Heart right ventricle (tissue), 16 donors: ENCODE results near the gene GIGYF1. TPM values are rescaled to one million over a fixed set of nuclear protein-coding genes. Genes with fewer than 3 reads are reported as not detected.

Source experiments
- ATAC-seq, 8 donors: fragments of 200-7000 bp; cut with Tn5 transposase; one replicate each; pipeline ENCODE4 v1.9.1; 2020; ENCODE audit warnings: mild to moderate bottlenecking in 8 of 8, moderate library complexity in 8 of 8, moderate number of reproducible peaks in 1 of 8
- DNase-seq, 2 donors: peaks; one replicate each; pipeline ENCODE4 v3.0.0-alpha.2; 2020
- H3K27ac ChIP-seq, 10 donors: fragments of 200-600 bp; sonication (generic) in 2 of 10; one replicate each; pipeline versions ENCODE4 v1.5.0 to v1.8.0; 2020 to 2022; ENCODE audit warnings: mild to moderate bottlenecking in 3 of 10
- H3K27me3 ChIP-seq, 7 donors: fragments of 200-600 bp; one replicate each; pipeline ENCODE4 v1.8.0; 2021 to 2022; ENCODE audit warnings: mild to moderate bottlenecking in 2 of 7
- H3K36me3 ChIP-seq, 9 donors: fragments of 200-600 bp; sonication (generic) in 1 of 9; one replicate each; pipeline versions ENCODE4 v1.5.0 to v1.8.0; 2020 to 2022; ENCODE audit warnings: mild to moderate bottlenecking in 2 of 9
- H3K4me1 ChIP-seq, 9 donors: fragments of 200-600 bp; sonication (generic) in 1 of 9; one replicate each; pipeline versions ENCODE4 v1.5.0 to v1.8.0; 2020 to 2022; ENCODE audit warnings: mild to moderate bottlenecking in 4 of 9
- H3K4me3 ChIP-seq, 10 donors: fragments of 200-600 bp; sonication (generic) in 2 of 10; one replicate each; pipeline versions ENCODE4 v1.5.0 to v1.8.0; 2020 to 2022; ENCODE audit warnings: mild to moderate bottlenecking in 7 of 10, moderate library complexity in 2 of 10
- H3K9me3 ChIP-seq, 11 donors: fragments of 200-600 bp in 10 of 11; sonication (generic) in 2 of 11; one replicate each; pipeline versions ENCODE4 v1.5.0 to v1.8.0; 2013 to 2022; ENCODE audit warnings: mild to moderate bottlenecking in 2 of 11, control low read depth in 1 of 11, moderate library complexity in 1 of 11
- WGBS, 2 donors: extraction: QIAGEN DNeasy Blood & Tissue Kit; methylation state at CpG; one replicate each; pipeline ENCODE4 v1.1.7; 2013; ENCODE audit warnings: inconsistent platforms in 1 of 2; 5-methylcytosine and 5-hydroxymethylcytosine counted together
- intact Hi-C, 10 donors: fragments of 100-400 bp; cut with DNase I; formaldehyde crosslinking; loops; one replicate each; pipeline versions ENCODE4 v1.11.1 to v1.14.2; 2022
- polyA plus RNA-seq, 2 donors: library from polyadenylated mRNA; stranded (reverse); fragments of 200-250 nt; gene quantifications; one replicate each; pipeline ENCODE4 v1.2.3, GENCODE V29; 2013
- total RNA-seq, 10 donors: library from RNA; stranded (reverse); fragmentation: NEBNext Ultra II Directional in 3 of 10; extraction: Animal tissue kit (Norgen Biotek cat#: 25700) in 3 of 10; gene quantifications; one replicate each; pipeline versions ENCODE4 v1.2.1 to v1.2.4, GENCODE V29; 2021 to 2023
- TF ChIP-seq, protein P1 (sequence below), 9 donors: fragments of 200-600 bp; sonication (generic) in 2 of 9; IDR thresholded peaks; one replicate each; pipeline versions ENCODE4 v1.5.0 to v1.8.0; 2021 to 2022; ENCODE audit warnings: antibody characterized with exemption in 9 of 9, mild to moderate bottlenecking in 5 of 9, moderate library complexity in 1 of 9
- donor health status: Arrhythmogenic right ventricular cardiomyopathy.
- donor health status: ischemic (EF 13 %, LVEDD 7.1; RV severe dilation, severe dysfunction).
- donor health status: healthy with polysubstance abuse.
- donor health status: DM: no; HTN: yes; CAD: no.
- donor health status: DM: no; HTN: no; CAD: no.
- donor health status: ischemic (EF 25% LVEDD 6.9; RV normal size, moderate dysfunction).
- donor health status: ischemic (EF 25% LVEDD 5.7; RV mildly dilated, moderate dysfunction).
- donor health status: healthy.
- donor health status: DM: yes; HTN: yes; CAD: no.
- donor health status: Ischemic cardiomyopathy.
- donor health status: ischemic (EF 35%, LVEDD 5.7; RV mildly dilated, moderate dysfunction).
- donor health status: nonischemic (EF 11% LVEDD 7.7; RV severe dilation, severe dysfunction).
- donor health status: DM: yes; HTN: yes; CAD: no.
- donor health status: PGD.
- donor health status: ischemic (EF 29% LVEDD 5.4; RV normal size, mild dysfunction).
- donor health status: nonischemic (EF 23%, LVEDD 6.1; RV moderate dilation, normal function).

GIGYF1 gene
- total and polyA plus RNA-seq, 12 donors, result 9.4 to 47.3 (median 24.2) TPM

DNA sequence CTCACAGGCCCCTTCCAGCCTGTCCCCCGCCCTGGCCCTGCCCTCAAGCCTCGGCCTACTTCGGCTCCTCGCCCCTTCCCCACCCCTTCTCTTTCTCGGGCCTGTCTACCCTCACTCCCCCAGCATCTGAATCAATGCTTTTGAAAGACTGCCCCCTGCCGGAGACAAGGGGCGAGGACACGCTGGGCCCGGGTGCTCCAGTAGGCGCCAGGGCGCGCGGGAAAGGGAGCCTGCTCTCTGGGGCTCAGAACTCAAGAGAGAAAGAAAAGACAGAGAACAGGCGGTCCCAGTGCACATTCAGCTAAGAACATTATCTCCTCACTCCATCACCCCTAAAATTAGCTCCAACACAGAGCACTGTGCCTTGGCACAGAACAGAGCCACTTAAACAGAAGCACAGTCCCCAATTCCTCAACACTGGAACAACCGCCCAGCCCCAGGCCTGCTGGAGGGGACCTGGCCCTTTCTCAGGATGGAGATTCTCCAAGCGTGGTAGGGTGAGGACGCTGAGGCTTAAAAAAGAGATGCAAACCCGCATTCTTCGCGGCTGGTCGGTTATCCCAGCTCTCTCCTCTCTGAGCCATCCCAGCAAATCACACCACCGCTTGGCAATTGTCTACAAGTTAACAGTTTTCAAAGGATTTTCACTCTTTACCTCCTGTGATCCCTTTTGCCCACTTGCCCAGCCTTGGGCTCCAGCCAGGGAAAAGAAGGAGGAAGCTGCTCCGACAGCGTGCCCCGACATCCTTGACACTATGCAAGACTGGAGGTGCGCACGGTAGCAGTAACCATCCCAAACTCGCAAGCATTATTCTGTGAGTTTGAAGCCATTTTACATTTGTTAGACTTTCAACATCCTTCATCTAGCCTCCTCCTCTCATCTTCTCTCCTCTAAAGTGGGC lies 2.1 kb downstream of the GIGYF1 start:
- Histone ChIP-seq H3K4me3 (peak overlapping the region in 9 of 10 donors; percentile 3 to 99 (median 80)), H3K4me1 (peaks cover 34 to 67% (median 51%) of the 10 kb centered on the region in 9 donors), H3K36me3 (peaks cover 0 to 33% (median 15%) of the 10 kb centered on the region in 9 donors), H3K9me3 (no peaks in the 10 kb centered on the region), H3K27me3 (no peaks in the 10 kb centered on the region), H3K27ac (peak overlapping the region in 6 of 10 donors; percentile 15 to 87 (median 46))
- TF ChIP-seq, protein P1, sequence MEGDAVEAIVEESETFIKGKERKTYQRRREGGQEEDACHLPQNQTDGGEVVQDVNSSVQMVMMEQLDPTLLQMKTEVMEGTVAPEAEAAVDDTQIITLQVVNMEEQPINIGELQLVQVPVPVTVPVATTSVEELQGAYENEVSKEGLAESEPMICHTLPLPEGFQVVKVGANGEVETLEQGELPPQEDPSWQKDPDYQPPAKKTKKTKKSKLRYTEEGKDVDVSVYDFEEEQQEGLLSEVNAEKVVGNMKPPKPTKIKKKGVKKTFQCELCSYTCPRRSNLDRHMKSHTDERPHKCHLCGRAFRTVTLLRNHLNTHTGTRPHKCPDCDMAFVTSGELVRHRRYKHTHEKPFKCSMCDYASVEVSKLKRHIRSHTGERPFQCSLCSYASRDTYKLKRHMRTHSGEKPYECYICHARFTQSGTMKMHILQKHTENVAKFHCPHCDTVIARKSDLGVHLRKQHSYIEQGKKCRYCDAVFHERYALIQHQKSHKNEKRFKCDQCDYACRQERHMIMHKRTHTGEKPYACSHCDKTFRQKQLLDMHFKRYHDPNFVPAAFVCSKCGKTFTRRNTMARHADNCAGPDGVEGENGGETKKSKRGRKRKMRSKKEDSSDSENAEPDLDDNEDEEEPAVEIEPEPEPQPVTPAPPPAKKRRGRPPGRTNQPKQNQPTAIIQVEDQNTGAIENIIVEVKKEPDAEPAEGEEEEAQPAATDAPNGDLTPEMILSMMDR (IDR thresholded peaks at IDR 0.05), result peak; percentile 70 to 92 (median 90)
- DNase-seq (peak; percentile 81 to 83), ATAC-seq (peak; percentile 72 to 92 (median 86))
- 20 to 25% methylated on average over 28 of the region's 28 CpGs for WGBS, 2 donors
- intact Hi-C loops, result loop anchor here (2.0 to 10.0 kb wide), 12 partner anchors 17 to 225 kb away; partner anchors contain the start of genes MOSPD3 (in 2 of the 10), PCOLCE (in 2 of the 10) and TSC22D4 (in 1 of the 10)

GRCh38 chr7:100689230-100690135 lies 4.6 kb downstream of the GIGYF1 start:
- H3K4me3 ChIP-seq, result no peak overlapping the region
- no peaks in the 10 kb centered on the region for H3K27me3 ChIP-seq
- 80 to 82% methylated on average over 18 of the region's 18 CpGs for WGBS, 2 donors
- TF ChIP-seq, protein P1 (IDR thresholded peaks at IDR 0.05), result no peak
- H3K4me1 ChIP-seq, result peaks cover 34 to 59% (median 49%) of the 10 kb centered on the region in 9 donors
- DNase-seq (no peak), ATAC-seq (no peak)
- H3K9me3 ChIP-seq, result no peaks in the 10 kb centered on the region
- H3K36me3 ChIP-seq, result peaks cover 7 to 57% (median 39%) of the 10 kb centered on the region in 9 donors
- intact Hi-C loops, result loop anchor here (2.0 to 10.0 kb wide), 15 partner anchors 15 to 225 kb away; partner anchors contain the start of genes MOSPD3 (in 2 of the 10), PCOLCE (in 2 of the 10), SPACDR (in 2 of the 10) and TSC22D4 (in 2 of the 10)
- no peak overlapping the region for H3K27ac ChIP-seq

DNA sequence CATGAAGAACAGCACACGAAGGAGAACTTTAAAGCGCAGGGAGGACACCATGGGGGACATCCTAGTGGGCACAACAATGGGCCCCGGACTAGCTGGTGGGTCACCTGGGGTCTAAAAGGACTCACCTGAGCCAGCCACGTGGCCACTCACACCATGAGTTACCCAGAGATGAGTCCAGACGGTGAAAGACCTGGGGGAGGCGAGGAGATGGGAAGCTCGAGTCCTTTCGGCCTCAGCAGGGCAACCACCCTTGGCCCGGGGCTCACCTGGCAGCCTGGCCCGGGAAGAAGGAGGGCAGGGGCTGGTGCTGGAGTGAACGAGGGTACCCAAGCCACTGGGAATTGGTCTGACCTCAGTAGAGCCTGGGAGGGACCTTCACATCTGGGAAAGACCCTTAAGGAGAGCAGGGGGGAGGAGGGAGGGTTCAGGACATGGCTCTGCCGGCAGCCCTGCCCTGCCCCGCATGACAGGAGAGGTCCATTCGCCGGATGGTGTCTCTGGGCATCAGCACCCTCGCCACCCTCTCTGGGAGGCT lies 5.7 kb downstream of the GIGYF1 start:
- DNase-seq (no peak), ATAC-seq (no peak)
- TF ChIP-seq, protein P1 (IDR thresholded peaks at IDR 0.05), result no peak
- H3K4me1 ChIP-seq, result peaks cover 34 to 57% (median 49%) of the 10 kb centered on the region in 9 donors
- peaks cover 7 to 68% (median 50%) of the 10 kb centered on the region in 9 donors for H3K36me3 ChIP-seq
- intact Hi-C loops, result loop anchor here in 5 of 10 donors (5.0 to 10.0 kb wide), 3 partner anchors 106 to 224 kb away; partner anchors contain the start of genes SPACDR (in 2 of the 5) and TSC22D4 (in 1 of the 5)
- H3K9me3 ChIP-seq, result no peaks in the 10 kb centered on the region
- H3K27ac ChIP-seq, result peak overlapping the region in 1 of 10 donors; percentile 23
- WGBS, 2 donors, result 76 to 84% methylated on average over 16 of the region's 16 CpGs
- H3K4me3 ChIP-seq, result no peak overlapping the region
- H3K27me3 ChIP-seq, result no peaks in the 10 kb centered on the region
